PFSK-1 (cell line): ENCODE results near the gene STXBP5.

Source experiments
- FOXP2 ChIP-seq: optimal IDR thresholded peaks from 2 replicates; pipeline ENCODE3; 2011; ENCODE audit warnings: borderline replicate concordance, control low read depth, inconsistent platforms; ENCODE audit not compliant: insufficient read depth; ENCODE audit errors: extremely low read length, extremely low read depth
- POLR2AphosphoS5 ChIP-seq: IDR thresholded peaks from 2 replicates; pipeline ENCODE4 v1.6.1; 2012; ENCODE audit warnings: low read depth, mild to moderate bottlenecking, control low read depth, low read length, moderate library complexity
- TAF1 ChIP-seq: IDR thresholded peaks from 2 replicates; pipeline ENCODE4 v1.6.1; 2012; ENCODE audit warnings: low read length, control low read depth, borderline replicate concordance; ENCODE audit not compliant: insufficient read depth
- TF ChIP-seq, protein P1 (sequence below), 2 experiments: IDR thresholded peaks; 2 replicates each; pipeline versions ENCODE4 v1.6.1 to v1.8.0; 2011 to 2012; ENCODE audit warnings: low read depth in 2 of 2, low read length in 2 of 2, control low read depth in 1 of 2, inconsistent platforms in 1 of 2, mild to moderate bottlenecking in 1 of 2, moderate library complexity in 1 of 2; ENCODE audit not compliant: insufficient read depth in 1 of 2

- TF ChIP-seq, protein P1, sequence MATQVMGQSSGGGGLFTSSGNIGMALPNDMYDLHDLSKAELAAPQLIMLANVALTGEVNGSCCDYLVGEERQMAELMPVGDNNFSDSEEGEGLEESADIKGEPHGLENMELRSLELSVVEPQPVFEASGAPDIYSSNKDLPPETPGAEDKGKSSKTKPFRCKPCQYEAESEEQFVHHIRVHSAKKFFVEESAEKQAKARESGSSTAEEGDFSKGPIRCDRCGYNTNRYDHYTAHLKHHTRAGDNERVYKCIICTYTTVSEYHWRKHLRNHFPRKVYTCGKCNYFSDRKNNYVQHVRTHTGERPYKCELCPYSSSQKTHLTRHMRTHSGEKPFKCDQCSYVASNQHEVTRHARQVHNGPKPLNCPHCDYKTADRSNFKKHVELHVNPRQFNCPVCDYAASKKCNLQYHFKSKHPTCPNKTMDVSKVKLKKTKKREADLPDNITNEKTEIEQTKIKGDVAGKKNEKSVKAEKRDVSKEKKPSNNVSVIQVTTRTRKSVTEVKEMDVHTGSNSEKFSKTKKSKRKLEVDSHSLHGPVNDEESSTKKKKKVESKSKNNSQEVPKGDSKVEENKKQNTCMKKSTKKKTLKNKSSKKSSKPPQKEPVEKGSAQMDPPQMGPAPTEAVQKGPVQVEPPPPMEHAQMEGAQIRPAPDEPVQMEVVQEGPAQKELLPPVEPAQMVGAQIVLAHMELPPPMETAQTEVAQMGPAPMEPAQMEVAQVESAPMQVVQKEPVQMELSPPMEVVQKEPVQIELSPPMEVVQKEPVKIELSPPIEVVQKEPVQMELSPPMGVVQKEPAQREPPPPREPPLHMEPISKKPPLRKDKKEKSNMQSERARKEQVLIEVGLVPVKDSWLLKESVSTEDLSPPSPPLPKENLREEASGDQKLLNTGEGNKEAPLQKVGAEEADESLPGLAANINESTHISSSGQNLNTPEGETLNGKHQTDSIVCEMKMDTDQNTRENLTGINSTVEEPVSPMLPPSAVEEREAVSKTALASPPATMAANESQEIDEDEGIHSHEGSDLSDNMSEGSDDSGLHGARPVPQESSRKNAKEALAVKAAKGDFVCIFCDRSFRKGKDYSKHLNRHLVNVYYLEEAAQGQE (IDR thresholded peaks at IDR 0.05; ENCODE audit: insufficient read depth in 1 of 2, low read depth in 2 of 2, low read length in 2 of 2) = no peak
- no peak for TF ChIP-seq POLR2AphosphoS5
- no peak for TF ChIP-seq TAF1
- no peak for TF ChIP-seq FOXP2
Observed at GRCh38 chr6:147347882-147348575, 143.8 kb downstream of the STXBP5 start.
